NCI-H2227 (cell line): ENCODE data around the gene MFAP3.
"Not testable (repeated sequence)": the region's sequence is repeated elsewhere in the genome, so short reads cannot be mapped to it uniquely, and the experiment has no call there.

Experiments used
- DNase-seq: peaks from one replicate; lab custom pipeline; 2025; ENCODE audit not compliant: unreplicated experiment; lab: John Stamatoyannopoulos, UW

MFAP3 gene

DNA sequence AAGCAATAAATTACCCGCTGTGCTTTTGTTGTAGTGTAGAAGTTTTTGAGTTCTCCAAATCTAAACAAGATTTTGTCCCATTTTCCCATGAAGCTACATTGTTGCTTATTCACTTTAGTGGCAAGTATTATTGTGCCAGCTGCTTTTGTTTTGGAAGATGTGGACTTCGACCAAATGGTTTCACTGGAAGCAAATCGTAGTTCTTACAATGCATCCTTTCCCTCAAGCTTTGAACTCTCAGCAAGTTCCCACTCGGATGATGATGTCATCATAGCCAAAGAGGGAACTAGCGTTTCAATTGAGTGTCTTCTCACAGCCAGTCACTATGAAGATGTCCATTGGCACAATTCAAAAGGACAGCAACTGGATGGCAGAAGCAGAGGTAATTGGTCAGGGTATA lies 10.9 kb downstream of the MFAP3 start:
- DNase-seq = no peak

DNA sequence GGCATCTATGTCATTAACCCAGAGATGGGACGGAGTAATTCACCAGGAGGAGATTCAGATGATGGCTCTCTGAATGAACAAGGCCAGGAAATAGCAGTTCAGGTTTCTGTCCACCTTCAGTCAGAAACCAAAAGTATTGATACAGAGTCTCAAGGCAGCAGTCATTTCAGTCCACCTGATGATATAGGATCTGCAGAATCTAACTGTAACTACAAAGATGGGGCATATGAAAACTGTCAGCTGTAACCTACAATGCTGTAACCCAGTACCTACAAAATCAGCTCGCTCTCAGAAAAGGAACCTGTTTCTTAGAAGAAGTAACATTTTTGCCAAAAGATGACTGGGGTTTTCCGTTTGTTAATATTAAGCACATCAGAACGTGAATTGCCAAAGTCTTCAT lies 14.7 kb downstream of the MFAP3 start:
- no peak for DNase-seq

DNA sequence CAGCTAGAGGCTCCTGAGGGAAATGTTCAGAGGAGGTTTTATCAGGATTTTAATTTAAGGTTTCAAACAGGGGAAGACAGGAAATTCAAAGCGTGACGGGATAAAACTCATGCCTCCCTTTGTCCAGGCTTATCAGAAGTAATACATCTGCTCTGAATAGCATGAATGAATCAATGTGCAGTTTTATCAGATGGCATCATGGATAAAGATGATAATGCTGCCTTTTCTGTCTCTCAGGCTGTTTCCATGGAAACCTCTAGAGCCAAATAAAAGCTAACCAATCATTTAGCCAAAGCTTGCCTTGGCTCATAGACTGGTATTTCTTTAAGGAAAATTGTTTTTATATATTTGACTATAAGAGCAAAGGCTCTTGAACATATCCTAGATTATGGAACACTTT lies 16.4 kb downstream of the MFAP3 start:
- peak; percentile 81 for DNase-seq

DNA sequence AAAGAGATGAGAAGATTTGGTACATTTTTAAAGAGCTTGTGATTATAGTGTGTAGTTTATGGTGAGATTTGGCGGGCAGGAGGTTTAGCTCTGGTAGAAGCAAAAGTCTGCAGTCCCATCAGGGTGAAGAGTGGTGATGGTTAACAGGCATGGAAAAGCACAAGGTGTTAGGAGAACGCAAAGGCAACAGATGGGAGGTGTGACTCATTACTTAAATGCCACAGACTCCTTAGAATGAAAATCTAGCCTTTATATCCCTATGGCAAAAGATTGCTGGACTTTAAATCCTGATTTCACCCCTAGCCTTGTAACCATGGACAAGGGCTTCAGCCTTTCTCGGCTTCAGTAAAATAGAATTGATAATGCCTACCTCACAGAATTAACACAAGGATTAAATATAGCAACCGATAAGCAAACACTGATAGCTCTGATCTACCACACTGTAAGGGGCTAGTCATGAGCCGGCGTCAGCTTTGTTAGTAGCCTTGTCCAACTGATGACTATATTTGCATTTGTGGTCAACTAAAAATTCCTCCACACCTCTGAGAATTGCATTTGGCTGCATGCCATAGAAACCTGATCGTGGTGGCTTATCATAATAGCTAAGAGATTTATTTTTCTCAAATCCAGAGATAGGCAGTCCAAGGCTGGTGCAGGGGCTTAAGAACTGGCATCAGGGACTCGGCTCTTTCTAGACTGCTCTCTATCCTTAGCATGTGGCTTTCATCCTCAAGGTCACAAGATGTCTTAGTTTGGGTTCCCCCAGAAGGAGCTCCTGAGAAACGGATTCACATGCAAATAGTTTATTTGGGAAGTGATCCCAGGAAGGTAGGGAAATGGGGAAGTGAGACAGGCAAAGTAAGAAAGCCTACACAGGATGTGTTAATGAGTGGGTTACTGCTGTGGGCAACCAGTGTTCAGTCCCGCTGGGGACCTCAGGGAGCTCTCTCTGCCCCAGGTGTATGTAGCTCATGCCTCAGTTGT lies 19.6 kb downstream of the MFAP3 start:
- no peak for DNase-seq

DNA sequence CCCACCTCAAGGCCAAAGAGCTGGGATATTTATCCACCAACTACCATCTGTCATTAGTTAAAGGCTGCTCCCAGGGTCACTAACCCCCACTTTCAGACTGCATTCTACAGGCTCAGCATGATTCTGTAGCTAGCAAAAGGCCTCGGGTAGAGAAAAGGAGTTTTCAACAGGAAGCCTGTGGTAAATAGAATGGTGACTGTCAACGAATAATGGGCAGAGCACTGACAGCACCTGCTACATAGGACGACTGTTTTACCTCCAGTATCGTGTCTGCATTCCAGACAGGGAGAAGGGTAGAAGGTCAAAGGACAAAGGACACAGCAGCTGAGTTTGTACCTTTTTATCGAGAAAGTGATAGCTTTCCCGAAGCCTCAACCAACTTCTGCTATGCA lies 20.3 kb downstream of the MFAP3 start:
- no peak for DNase-seq

DNA sequence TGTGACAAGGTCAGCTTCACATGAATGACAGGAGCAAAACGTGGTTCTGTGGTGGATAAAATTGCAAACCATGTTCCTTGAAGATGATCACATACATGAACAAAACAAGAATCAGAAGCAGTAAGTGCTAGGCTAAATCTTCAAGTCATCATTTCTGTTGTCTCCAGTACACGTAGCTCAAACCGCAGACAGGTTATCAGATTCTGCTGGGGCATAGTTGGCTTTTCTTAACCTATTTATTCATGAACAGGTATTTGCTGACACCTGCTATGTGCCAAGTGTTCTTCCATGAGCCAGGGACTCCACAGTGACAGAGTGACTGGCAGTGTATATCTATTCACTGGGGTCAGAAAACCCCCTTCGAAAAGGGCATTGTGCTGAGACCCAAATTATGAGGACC lies 20.8 kb downstream of the MFAP3 start:
- no peak for DNase-seq

DNA sequence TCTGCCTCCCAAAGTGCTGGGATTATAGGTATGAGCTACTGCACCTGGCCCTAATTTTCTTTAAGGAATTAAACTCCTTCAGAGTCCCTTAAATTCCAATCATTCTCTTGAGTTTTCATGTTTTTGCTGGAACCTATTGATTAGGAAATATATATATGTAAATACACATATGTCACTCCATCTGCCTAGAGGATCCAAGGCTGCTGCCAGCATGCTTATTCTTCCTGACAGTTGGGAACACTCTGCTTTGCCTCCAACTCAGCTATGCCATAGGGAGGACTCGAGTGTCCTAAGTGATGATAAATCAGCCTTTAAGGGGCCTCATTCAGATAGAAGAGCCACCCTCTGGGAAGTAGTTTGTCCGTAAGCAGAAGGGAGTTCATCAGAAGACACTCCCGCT lies 21.8 kb downstream of the MFAP3 start:
- DNase-seq = no peak

DNA sequence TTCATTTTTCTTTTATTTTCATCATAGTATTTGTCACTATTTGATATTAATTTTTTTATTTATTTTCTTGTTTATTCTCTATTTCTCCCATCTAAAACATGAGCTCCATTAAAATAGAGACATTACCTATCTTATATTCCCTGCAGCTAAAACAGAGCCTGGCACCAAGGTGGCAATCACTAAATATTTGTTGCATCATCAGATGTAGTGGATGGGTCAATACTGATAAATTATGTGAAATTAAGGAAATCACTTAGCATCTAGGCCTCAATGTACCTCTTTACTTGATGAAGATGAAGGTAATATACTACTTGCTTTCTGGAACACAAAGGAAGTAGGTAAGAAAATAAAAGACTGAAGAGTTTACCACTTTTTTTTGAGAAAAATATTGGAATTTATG lies 24.6 kb downstream of the MFAP3 start:
- no peak for DNase-seq

DNA sequence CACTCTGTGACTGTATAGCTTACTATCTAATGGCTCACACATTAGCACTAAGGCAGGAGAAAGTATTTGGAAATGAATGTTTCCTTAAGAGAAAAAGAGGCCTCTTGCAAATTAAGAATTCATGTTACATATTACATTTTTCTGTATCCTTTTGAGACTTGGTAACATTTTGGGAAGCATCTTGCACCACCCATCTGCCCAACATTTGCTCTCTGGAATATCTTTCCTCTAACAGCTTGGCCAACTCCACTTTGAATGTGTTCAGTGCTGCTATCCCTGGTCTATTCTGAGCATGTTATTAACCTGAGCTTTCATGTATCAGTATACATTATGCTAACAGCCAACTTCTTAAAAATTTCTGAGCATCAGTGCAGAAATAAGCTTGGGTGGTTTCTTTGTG lies 27.2 kb downstream of the MFAP3 start:
- DNase-seq = no peak

DNA sequence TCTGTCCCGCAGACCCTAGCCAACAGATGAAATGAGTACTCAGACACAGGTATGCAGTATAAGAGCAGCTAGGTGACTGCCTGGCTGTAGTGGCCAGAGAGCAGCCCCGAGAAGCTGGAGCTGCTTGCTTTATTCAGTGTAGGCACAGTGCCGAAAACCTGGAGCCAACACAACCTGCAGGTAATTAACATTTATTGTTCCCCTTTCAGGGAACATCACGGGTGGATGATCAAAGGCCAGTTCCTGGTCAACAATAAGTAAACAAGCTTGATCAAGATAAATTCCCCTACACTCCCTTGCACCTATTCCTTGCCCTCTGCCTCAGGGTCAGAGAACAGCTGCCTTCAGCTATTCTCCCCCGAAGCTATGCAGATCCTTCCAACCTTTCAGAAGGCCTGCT lies 31.1 kb downstream of the MFAP3 start:
- DNase-seq = not testable (repeated sequence)

DNA sequence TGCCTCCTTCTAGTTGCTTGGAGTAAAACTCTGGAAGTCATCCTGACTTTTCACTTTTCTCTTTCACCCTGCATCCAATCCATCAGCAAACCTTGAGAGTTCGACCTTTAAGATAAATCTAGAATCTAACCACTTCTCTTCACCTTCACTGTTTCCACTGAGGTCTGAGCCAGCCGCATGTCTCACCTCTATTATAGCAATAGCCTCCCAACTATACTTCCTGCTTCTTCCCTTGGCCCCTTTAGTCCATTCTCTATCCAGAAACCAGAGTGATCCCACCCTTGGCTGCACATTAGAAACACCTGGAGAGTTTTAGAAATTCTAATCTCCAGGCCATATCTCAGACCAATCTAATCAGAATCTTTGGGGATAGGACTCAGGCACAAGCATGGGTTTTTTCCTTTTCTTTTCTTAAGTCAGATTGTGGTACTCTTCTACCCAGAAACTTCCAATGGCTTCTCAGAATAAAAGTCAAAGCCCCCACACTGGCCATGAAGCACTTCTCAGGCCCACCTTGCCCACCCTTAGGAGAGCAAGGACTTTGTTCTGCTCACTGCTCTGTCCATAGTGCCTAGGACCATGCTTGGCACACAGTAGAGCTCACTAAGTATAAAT lies 33.1 kb downstream of the MFAP3 start:
- DNase-seq = no peak

DNA sequence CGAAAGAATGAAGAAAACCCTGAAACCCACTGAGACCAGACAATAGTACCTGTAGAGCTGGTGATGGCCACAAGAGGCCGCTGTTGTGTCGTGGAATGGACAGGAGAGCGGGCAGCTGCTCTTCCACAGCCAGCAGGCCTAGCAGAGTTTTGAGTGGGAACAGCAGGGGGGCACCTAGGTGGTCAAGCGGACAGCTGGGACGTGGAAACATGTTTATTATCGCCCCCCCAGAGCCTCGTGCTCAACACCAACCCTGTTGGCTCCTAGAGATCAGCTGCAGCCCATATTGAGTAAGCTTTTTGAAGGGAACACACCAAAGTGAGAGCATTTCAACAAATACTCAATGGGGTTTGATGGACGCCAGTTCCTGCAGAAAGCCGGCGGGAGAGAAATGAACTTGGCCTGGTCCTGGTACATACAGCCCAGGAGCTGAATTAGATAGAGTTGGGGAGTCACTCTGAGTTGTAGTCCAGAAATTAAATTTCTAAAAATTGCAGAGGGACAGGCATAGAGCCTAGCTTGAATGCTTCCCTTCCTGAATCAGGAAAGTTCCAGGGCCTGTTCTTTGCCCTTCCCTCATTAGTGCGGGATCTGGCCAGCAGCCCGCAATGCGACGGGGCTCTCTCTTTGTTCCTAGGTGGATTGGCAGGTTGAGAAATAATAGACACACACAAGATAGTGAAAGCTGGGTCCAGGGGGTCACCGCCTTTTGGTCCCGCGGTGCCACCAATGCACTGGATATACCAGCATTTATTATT lies 33.8 kb downstream of the MFAP3 start:
- peak; percentile 81 for DNase-seq

DNA sequence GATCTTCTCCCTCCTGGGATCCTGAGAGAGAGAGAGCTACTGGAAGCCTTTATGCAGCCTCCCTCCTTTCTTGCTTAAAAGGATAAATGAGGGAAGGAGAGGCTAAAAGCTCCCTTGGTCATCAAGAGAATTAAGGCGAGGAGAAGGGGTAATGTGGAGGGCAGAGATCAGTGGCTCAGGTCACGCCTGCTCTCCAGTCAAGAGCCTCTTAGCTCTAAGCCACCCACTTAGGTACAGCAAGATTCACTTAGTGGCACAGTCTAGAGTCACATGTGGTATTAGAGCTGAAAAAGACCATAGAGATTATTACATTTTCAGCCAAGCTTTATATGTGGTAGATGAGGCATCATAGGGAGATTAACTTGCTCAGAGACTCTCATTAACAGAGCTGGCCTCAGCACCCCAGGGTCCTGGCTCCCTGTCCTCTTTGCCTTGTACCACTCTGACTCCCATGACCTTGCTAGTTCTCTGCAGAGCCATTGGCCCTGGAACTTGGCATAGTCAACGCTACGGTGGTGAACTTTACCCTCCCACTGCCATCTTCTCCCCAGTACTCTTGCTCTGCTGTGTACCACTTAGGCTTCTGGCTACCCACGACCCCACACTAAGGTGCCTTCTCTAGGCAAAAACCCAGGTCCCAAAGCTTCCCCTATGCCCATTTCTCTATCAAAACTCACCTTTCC lies 37.6 kb downstream of the MFAP3 start:
- no peak for DNase-seq

DNA sequence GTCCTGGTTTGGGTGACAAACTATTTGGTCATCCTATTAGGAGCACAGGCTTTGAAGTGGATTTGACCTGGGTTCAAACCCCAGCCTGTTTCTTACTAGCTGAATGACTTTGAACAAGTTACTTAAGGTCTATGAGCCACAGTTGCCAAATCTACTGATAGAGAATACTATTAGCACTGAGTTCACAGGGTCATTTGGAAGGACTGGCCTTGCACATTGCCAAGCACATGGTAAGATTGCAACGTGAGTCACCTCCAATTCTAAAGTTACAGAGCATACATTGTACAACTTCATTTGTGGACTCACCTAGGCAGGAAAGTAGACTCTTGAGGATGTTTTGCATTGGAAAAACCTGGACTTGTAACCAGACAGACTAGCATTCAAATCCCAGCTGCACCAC lies 38.9 kb downstream of the MFAP3 start:
- DNase-seq = no peak

DNA sequence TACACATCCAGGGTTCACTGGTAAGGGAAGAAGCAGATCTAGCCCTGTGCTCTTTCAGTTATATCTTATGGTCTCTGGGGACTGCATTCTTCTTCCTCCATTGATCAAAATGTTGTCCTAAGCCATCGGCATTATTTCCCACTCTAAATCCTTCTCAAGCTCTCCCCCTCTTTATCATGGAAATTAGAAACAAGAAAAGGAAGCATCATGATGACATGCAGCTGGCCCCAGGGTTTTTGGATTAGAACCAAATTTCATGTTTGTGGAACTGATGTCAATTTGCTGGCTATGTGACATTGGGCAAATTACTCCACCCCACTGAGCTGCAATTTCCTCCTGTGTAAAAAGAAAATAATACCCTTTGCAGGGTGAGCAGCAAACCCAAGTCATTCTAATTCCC lies 39.5 kb downstream of the MFAP3 start:
- DNase-seq = peak; percentile 75

DNA sequence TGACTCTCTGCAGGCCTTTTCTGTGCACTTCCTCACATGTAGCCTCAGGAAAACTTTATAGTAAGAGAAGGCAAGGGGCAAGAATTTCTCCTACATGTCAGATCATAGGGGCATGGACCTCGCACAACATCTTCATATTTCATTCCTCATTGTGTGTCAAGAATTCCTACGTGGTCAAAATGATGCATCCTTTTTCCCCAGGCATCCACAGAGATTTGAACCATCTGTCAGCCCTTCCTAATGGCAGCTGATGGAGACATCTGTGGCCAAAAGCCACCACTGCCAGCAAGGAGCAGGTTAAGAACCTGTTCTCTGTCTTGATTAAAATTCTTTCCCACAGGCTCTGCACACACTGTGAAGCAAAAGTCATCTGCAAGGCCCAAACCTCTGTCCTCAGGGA lies 42.5 kb downstream of the MFAP3 start:
- no peak for DNase-seq

DNA sequence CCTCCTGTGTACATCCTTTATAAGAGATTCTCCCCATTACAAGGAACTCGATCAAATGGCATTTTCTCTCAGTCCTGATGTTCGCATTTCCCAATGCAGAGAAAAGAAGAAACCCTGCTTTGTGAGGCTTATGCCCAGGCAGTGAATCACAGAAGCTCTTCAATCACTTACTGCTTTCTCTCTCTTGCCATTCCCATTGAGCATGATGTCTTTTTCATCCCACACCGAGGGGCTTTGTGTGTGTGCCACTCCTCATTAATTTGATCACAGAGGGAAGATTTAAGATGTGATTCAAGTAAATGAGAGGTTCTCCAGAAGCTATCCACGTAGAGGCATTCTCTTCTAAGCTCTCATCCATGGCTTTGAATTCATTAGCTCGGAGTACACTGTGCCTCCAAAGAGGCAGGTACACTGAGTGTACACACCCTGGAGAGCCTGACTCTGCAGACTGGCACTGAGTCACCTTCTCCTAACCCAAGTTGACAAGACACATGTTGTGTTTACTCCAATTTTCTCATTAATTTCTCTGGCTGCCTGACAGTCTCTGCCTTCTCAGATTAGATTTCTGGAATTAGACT lies 45.4 kb downstream of the MFAP3 start:
- DNase-seq = no peak

DNA sequence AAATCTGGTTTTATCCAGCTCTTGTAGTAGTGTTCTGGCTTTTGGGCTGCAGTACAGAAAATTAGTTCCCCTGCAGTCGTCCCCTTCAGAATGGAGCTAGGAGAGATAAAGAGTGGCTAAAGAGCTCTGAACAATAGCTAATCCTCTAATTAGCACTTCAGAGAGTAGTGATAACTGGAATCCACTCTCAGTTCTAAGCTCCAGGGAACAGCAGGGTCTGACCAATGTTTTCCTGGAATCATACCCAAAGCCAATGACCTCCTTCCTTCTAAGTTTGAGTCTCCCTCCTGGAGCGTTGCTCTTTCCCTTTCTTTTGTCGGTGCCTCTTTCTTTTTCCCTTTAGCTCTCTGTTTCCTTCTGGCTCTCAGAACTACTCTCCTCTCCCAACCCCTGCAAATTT lies 47.4 kb downstream of the MFAP3 start:
- DNase-seq = no peak

DNA sequence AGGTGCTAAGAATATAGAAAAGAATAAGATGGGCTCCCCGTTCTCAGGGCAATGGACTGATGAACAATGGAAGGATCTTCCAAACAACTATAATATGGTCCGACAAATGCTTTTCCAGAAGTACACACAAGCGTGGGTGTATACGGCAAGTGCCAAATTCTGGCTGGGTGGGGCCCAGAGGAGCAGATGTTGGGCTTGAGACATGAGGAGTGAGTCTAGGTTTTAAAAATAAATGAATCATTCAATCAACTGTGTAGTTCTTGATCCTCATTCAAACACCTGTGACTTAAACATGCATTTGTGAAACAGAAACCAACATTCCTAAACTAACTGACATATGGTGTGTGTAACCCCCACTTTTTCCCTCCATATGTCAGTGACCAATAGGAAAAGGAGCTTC lies 47.9 kb downstream of the MFAP3 start:
- no peak for DNase-seq

DNA sequence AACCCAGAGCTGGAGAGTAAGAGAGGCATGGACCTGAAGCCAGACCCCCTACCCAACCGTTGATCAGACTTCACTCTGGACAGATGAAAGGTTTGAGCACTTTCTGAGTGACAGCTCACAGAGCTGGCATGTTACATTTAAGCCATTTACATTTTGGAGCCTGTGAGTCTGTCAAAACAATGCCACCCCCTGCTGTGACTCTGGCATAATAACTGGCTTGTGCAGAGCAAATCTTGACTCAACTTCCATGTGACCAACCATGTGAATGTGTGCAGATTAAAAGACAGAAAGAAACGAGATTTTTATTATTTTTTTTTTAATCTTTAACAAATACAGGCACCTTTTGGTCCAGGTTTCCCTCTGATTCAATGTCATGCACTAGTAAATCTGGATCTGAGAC lies 48.5 kb downstream of the MFAP3 start:
- peak; percentile 13 for DNase-seq

DNA sequence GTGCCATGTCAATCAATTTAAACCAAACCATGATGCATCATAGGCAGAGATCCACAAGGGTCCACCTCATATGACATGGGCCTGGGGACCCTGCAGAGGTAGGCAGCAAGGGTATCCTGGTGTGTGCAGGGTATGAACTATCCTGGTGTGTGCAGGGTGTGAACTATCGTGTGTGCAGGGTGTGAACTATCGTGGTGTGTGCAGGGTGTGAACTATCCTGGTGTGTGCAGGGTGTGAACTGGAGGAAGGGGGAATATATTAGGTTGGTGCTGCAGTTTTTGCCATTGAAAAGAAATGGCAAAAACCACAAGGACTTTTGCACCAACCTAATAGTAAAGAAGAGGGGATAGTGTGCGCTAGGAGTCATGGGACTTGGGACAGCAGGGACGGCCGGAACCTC lies 50.0 kb downstream of the MFAP3 start:
- no peak for DNase-seq
